Body of pancreas (tissue), 4 donors: Measurements from ENCODE around the gene CCDC33. TPM values are rescaled to one million over a fixed set of nuclear protein-coding genes. Genes with fewer than 3 reads are reported as not detected.

ENCODE experiments used
- ATAC-seq: fragments of 150-250 bp; one replicate; pipeline ENCODE4 v1.9.1; 2016
- DNase-seq, 4 donors: peaks; one replicate each; pipeline ENCODE4 v3.0.0-alpha.2; 2019
- H3K27ac ChIP-seq, 4 donors: fragments of 200-600 bp; sonication (generic); 1 replicate in 3 of 4; 2 replicates in 1 of 4; pipeline versions ENCODE4 v1.5.1 to v1.6.1; 2016 to 2019; ENCODE audit warnings: mild to moderate bottlenecking in 1 of 4, mixed read lengths in 1 of 4, moderate library complexity in 1 of 4
- H3K27me3 ChIP-seq, 2 donors: fragments of 200-600 bp; sonication (generic); one replicate each; pipeline ENCODE4 v1.6.0; 2016; ENCODE audit warnings: mild to moderate bottlenecking in 1 of 2
- H3K36me3 ChIP-seq, 2 donors: fragments of 200-600 bp; sonication (generic); replicated peaks in 1 of 2; 2 replicates each; pipeline ENCODE4 v1.5.1; 2016; ENCODE audit warnings: low read depth in 2 of 2; ENCODE audit not compliant: insufficient read depth in 1 of 2
- H3K4me1 ChIP-seq: fragments of 200-600 bp; sonication (generic); one replicate; pipeline ENCODE4 v1.6.0; 2016
- H3K4me3 ChIP-seq, 2 donors: fragments of 200-600 bp; sonication (generic); 1 replicate in 1 of 2; 2 replicates in 1 of 2; pipeline ENCODE4 v1.5.1; 2016 to 2019
- H3K9me3 ChIP-seq, 3 donors: fragments of 200-600 bp; sonication (generic); 1 replicate in 2 of 3; 2 replicates in 1 of 3; pipeline ENCODE4 v1.5.1; 2016
- POLR2A ChIP-seq, 3 donors: fragments of 450-650 bp; IDR thresholded peaks; one replicate each; pipeline ENCODE4 v1.6.1; 2016; ENCODE audit warnings: antibody characterized with exemption in 3 of 3, mild to moderate bottlenecking in 2 of 3
- WGBS, 2 donors: methylation state at CpG; one replicate each; pipeline ENCODE4 v1.1.5; 2017; 5-methylcytosine and 5-hydroxymethylcytosine counted together
- intact Hi-C: fragments of 100-400 bp; cut with DNase I; formaldehyde crosslinking; loops from one replicate; pipeline ENCODE4 v1.15.1; 2023
- total RNA-seq, 2 donors: library from RNA; depleted of rRNA; stranded (reverse); fragments of >200 nt; gene quantifications; one replicate each; pipeline ENCODE4 v1.1.0, GENCODE V29; 2016
- TF ChIP-seq, protein P1 (sequence below), 7 experiments: fragments of 450-650 bp in 4 of 7; fragments of 200-600 bp in 3 of 7; sonication (generic) in 3 of 7; IDR thresholded peaks; one replicate each; pipeline ENCODE4 v1.5.1; 2016 to 2019; ENCODE audit warnings: antibody characterized with exemption in 7 of 7

CCDC33 gene
- not detected for total RNA-seq

DNA sequence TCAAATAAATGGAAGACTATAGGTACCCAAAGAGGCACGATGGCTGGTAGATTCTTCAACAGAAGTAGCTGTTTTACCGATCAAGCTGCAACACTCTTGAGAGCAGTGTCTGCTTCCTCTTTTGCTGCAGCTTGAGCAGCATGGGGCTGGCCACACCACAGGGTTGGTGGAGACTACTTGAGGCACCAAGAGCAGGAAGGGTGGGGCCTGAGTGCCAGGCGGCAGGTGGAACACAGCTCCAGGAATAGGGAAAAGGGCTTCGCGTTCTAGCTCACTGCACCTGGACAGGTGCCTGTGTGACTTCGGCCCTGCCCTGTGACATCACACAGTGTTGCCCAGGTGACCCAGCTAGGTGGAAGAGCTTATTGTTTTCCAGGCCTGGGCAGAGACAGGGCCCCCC, at the start of gene CCDC33:
TSS of gene CCDC33 (plus strand) at position 365 of the 400 bp plus-strand sequence. CDS start 394 bp downstream, outside the sequence.
- Histone ChIP-seq H3K27me3 (no peaks in the 10 kb centered on the region), H3K4me1 (peaks cover 18% of the 10 kb centered on the region), H3K9me3 (no peaks in the 10 kb centered on the region), H3K36me3 (no peaks in the 10 kb centered on the region), H3K4me3 (no peak within 1 kb of the TSS), H3K27ac (no peak within 1 kb of the TSS)
- ATAC-seq, result no peak
- 41 to 49% methylated on average over 5 to 6 of the region's 6 CpGs for WGBS, 2 donors
- DNase-seq, result peak in 2 of 4 donors; percentile 21 to 30
- intact Hi-C loops, result no loop called here
- TF ChIP-seq POLR2A (IDR thresholded peaks at IDR 0.05), result no peak
- TF ChIP-seq, protein P1, sequence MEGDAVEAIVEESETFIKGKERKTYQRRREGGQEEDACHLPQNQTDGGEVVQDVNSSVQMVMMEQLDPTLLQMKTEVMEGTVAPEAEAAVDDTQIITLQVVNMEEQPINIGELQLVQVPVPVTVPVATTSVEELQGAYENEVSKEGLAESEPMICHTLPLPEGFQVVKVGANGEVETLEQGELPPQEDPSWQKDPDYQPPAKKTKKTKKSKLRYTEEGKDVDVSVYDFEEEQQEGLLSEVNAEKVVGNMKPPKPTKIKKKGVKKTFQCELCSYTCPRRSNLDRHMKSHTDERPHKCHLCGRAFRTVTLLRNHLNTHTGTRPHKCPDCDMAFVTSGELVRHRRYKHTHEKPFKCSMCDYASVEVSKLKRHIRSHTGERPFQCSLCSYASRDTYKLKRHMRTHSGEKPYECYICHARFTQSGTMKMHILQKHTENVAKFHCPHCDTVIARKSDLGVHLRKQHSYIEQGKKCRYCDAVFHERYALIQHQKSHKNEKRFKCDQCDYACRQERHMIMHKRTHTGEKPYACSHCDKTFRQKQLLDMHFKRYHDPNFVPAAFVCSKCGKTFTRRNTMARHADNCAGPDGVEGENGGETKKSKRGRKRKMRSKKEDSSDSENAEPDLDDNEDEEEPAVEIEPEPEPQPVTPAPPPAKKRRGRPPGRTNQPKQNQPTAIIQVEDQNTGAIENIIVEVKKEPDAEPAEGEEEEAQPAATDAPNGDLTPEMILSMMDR (IDR thresholded peaks at IDR 0.05), result no peak

DNA sequence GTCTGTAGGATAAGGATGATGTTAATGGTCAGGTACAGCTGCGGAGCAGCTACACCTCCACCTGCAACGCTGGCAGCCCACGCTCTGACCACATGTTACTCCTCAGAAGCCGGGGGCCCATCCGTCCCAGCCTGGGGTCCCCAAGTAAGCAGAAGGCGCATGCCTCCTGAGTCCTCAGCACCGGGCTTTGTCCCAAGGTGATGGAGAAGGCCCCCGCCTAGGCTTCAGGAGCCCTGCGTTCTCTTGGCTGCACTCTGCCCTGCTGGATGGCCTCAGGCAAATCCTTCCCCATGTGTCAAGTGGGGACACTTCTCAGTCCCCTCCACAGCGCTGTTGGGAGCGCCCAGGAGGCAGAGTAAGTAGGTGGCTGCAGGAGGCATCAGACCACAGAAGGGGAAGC, 47.9 kb upstream of the CCDC33 start:
- DNase-seq, result no peak
- H3K4me3 ChIP-seq, result no peak overlapping the region
- intact Hi-C loops, result no loop called here
- no peaks in the 10 kb centered on the region for H3K9me3 ChIP-seq
- ATAC-seq, result no peak
- H3K27me3 ChIP-seq, result no peaks in the 10 kb centered on the region
- TF ChIP-seq, protein P1 (IDR thresholded peaks at IDR 0.05), result no peak
- no peaks in the 10 kb centered on the region for H3K4me1 ChIP-seq
- WGBS, 2 donors, result 76 to 79% methylated on average over 2 to 10 of the region's 11 CpGs
- H3K36me3 ChIP-seq, result no peaks in the 10 kb centered on the region
- H3K27ac ChIP-seq, result no peak overlapping the region

DNA sequence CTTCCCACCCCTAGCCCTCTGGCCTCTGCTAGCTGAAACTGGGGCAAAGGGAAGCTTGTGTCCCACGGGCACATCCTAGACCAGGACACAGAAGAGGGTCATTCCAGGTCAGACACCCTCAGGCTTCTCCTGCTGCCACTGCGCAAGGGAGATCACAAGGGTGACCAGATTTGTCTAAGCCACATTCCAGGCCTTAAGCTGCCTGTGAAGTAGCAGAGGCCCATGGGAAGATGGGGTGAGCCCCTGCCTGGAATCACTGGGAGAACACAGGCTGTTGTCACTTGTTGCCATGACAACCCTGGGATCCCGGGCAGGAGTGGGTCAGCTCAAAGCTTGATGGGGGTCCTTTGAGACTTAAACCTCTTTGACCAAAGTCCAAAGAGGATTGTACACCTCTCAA, 44.3 kb upstream of the CCDC33 start:
- H3K4me1 ChIP-seq, result no peaks in the 10 kb centered on the region
- no peaks in the 10 kb centered on the region for H3K27me3 ChIP-seq
- no peaks in the 10 kb centered on the region for H3K36me3 ChIP-seq
- no peak for DNase-seq
- 56 to 64% methylated on average over 3 of the region's 3 CpGs for WGBS, 2 donors
- no peak overlapping the region for H3K27ac ChIP-seq
- intact Hi-C loops, result no loop called here
- H3K9me3 ChIP-seq, result no peaks in the 10 kb centered on the region
- TF ChIP-seq, protein P1 (IDR thresholded peaks at IDR 0.05), result no peak
- no peak for TF ChIP-seq POLR2A (IDR thresholded peaks at IDR 0.05)
- no peak overlapping the region for H3K4me3 ChIP-seq
- ATAC-seq, result no peak

DNA sequence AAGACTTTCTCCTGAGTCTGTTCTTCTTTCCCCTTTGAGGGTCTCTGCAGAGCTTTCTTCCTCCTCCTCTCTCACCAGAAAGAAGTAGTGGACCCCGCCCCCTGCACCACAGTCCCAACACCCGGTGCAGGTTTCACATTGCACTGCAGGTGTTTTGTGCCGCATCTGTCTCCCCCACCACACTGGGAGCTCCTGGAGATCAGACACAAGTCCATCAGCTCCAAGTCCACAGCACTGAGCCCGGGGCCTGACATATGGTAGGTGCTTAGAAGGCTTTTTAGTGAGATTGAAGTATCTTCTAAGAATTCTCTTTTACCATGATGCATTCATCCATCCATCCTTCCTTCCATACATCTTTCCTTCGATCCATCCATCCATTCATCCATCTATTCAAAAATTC, 43.4 kb upstream of the CCDC33 start:
- intact Hi-C loops, result no loop called here
- TF ChIP-seq, protein P1 (IDR thresholded peaks at IDR 0.05), result no peak
- TF ChIP-seq POLR2A (IDR thresholded peaks at IDR 0.05), result no peak
- WGBS, 2 donors, result 70 to 75% methylated on average over 5 of the region's 5 CpGs
- ATAC-seq (no peak), DNase-seq (no peak)
- Histone ChIP-seq H3K9me3 (no peaks in the 10 kb centered on the region), H3K36me3 (no peaks in the 10 kb centered on the region), H3K27ac (no peak overlapping the region), H3K4me1 (no peaks in the 10 kb centered on the region), H3K27me3 (no peaks in the 10 kb centered on the region), H3K4me3 (no peak overlapping the region)

DNA sequence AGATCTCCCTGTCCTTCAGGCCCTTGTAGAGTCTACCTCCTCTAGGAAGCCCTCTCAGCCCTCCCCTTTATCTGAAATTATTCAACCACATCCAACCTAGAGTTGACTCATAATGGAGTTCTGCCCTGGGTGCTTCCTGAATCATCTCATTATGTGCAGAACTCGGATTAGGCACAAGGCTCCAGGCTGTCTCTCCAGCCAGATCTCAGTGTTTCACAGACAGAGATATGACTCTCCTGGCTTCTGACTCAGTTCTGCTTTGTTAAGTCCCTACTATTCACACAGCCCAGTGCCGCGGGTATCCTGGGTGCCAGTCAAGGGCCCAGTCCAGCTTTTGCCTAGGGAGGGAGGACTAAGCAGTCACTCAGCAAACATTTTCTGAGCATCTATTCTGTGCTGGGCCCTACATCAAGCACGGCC, 42.8 kb upstream of the CCDC33 start:
- Histone ChIP-seq H3K27me3 (no peaks in the 10 kb centered on the region), H3K4me1 (no peaks in the 10 kb centered on the region), H3K27ac (no peak overlapping the region), H3K9me3 (no peaks in the 10 kb centered on the region), H3K36me3 (no peaks in the 10 kb centered on the region), H3K4me3 (no peak overlapping the region)
- TF ChIP-seq, protein P1 (IDR thresholded peaks at IDR 0.05), result no peak
- no peak for TF ChIP-seq POLR2A (IDR thresholded peaks at IDR 0.05)
- DNase-seq (no peak), ATAC-seq (no peak)
- WGBS, 2 donors, result 39 to 69% methylated on average over 4 of the region's 4 CpGs
- intact Hi-C loops, result no loop called here
